MG63 (cell line): ENCODE measurements around the gene CHD9. TPM values are rescaled to one million over a fixed set of nuclear protein-coding genes. Genes with fewer than 3 reads are reported as not detected.
"Not testable (repeated sequence)": the region's sequence is repeated elsewhere in the genome, so short reads cannot be mapped to it uniquely, and the experiment has no call there.

Source experiments
- DNase-seq: peaks from one replicate; pipeline ENCODE4 v3.0.0-alpha.2; 2020
- H3K27me3 ChIP-seq: fragments of 250-450 bp; sonication (Bioruptor Pico); 2 replicates; pipeline ENCODE4 v1.5.1; 2020; ENCODE audit warnings: mild to moderate bottlenecking, moderate library complexity
- H3K36me3 ChIP-seq: fragments of 250-450 bp; sonication (Bioruptor Pico); 2 replicates; pipeline ENCODE4 v1.5.1; 2020; ENCODE audit warnings: mild to moderate bottlenecking, moderate library complexity
- H3K4me3 ChIP-seq: fragments of 250-450 bp; sonication (Bioruptor Pico); 2 replicates; pipeline ENCODE4 v1.5.1; 2020; ENCODE audit warnings: mild to moderate bottlenecking, moderate library complexity
- H3K9me3 ChIP-seq: fragments of 250-450 bp; sonication (Bioruptor Pico); 2 replicates; pipeline ENCODE4 v1.5.1; 2020; ENCODE audit warnings: mild to moderate bottlenecking, moderate library complexity
- total RNA-seq: library from RNA; depleted of rRNA; stranded (reverse); fragments of >200 nt; shearing (Covaris generic); gene quantifications from 2 replicates; pipeline ENCODE4 v1.2.3, GENCODE V29; 2014; ENCODE audit warnings: low replicate concordance; rRNA removed

CHD9 gene, protein sequence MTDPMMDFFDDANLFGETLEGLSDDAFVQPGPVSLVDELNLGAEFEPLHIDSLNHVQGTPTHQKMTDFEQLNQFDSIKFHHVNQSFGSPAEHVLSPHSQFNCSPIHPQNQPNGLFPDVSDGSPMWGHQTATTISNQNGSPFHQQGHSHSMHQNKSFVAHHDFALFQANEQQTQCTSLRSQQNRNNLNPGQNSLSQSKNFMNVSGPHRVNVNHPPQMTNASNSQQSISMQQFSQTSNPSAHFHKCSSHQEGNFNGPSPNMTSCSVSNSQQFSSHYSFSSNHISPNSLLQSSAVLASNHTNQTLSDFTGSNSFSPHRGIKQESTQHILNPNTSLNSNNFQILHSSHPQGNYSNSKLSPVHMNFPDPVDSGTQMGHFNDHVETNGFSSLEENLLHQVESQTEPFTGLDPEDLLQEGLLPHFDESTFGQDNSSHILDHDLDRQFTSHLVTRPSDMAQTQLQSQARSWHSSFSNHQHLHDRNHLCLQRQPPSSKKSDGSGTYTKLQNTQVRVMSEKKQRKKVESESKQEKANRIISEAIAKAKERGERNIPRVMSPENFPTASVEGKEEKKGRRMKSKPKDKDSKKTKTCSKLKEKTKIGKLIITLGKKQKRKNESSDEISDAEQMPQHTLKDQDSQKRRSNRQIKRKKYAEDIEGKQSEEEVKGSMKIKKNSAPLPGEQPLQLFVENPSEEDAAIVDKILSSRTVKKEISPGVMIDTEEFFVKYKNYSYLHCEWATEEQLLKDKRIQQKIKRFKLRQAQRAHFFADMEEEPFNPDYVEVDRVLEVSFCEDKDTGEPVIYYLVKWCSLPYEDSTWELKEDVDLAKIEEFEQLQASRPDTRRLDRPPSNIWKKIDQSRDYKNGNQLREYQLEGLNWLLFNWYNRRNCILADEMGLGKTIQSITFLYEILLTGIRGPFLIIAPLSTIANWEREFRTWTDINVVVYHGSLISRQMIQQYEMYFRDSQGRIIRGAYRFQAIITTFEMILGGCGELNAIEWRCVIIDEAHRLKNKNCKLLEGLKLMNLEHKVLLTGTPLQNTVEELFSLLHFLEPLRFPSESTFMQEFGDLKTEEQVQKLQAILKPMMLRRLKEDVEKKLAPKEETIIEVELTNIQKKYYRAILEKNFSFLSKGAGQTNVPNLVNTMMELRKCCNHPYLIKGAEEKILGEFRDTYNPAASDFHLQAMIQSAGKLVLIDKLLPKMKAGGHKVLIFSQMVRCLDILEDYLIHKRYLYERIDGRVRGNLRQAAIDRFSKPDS (N-terminal part only)
- 27.9 and 51.1 TPM in 2 replicates for total RNA-seq

DNA sequence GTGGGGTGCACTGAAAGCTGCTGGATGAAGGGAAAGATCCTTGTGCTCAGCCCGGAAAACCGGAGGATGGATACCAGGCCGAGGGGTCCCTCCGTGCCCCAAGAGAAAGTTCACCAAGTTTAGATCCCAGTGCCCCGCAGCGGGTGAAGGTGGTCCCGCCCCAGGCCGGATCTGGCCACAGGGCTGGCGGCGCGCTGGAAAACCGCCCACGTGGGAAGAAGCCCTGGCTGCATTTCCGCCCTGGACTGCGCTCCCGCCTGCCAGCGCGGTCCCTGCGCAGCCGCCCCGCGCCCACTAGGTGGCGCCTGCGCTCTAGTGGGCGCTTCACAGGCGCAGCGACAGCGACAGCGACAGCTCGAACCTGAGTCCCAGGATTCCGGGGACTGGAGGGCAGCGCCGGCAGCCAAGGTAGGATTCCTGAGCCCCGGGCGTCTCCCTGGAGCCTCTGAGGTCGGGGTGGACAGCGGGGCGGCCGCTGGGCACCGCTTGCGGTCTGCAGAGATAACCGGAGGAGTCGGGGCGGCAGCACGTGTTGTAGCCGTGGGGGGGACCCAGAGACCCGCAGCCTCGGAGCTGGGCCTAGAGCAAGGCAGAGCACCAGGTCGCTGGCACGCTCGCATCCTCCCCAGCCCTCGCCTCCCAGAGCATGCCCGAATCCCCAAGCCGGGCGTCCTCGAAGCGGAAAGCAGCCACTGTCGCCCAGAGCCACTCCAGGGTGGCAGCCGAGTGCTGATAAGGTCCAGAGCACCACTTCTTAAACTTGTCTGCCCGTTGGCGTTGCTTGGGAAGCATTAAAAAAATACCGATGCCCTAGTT lies at the start of gene CHD9:
Gene CHD9 (plus strand): TSS at position 322 of the 816 bp plus-strand sequence. CDS start 101,099 bp downstream, outside the sequence.
- Histone ChIP-seq H3K9me3 (no peaks in the 10 kb centered on the region), H3K36me3 (peaks cover 3% of the 10 kb centered on the region; the same call in 1 of the 2 replicates), H3K27me3 (no peaks in the 10 kb centered on the region), H3K4me3 (peak within 1 kb of the TSS; percentile 88)
- peak; percentile 94 for DNase-seq

DNA sequence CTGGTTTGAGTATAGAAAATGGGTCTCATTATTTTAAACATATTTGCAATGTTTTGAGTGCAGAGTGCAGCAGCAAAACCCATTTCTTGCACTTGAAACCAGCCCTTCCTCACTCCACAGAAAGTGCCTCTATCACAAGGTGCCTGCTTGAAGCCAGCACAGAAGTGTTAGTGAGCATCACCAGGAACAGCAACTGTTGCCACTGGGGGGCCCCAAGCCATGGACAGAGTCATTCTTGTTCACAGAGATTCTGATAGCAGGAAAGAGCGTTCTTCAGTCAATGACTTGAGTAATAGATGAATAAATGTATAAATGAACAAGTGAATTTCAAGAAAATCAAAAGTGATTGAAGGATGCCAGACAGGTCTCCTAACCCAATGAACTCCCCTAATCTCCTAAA lies 47.7 kb upstream of the CHD9 start:
- no peak for DNase-seq
- Histone ChIP-seq H3K36me3 (no peaks in the 10 kb centered on the region), H3K27me3 (peaks cover 30% of the 10 kb centered on the region), H3K9me3 (no peaks in the 10 kb centered on the region), H3K4me3 (no peak overlapping the region)

DNA sequence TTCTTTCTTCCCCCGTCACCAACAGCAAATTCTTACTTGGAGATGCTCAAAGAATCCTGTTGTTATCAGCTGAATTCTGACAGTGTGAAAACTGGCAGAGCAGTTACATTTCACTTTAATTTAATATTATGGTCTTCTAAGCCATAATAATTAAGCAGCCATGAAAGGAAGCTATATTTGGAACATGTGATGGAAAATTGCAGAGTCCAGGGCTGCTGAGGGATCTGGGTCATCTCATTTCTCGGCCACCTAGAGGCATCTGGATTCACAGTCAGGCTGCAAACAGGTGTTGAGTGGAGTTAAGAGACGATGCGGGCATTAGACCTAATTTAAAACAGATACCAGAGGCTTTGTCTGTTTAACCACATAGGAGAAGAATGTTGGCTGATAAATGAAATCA lies 40.5 kb upstream of the CHD9 start:
- Histone ChIP-seq H3K4me3 (no peak overlapping the region), H3K9me3 (no peaks in the 10 kb centered on the region), H3K27me3 (peaks cover 43% of the 10 kb centered on the region), H3K36me3 (no peaks in the 10 kb centered on the region)
- DNase-seq: no peak

DNA sequence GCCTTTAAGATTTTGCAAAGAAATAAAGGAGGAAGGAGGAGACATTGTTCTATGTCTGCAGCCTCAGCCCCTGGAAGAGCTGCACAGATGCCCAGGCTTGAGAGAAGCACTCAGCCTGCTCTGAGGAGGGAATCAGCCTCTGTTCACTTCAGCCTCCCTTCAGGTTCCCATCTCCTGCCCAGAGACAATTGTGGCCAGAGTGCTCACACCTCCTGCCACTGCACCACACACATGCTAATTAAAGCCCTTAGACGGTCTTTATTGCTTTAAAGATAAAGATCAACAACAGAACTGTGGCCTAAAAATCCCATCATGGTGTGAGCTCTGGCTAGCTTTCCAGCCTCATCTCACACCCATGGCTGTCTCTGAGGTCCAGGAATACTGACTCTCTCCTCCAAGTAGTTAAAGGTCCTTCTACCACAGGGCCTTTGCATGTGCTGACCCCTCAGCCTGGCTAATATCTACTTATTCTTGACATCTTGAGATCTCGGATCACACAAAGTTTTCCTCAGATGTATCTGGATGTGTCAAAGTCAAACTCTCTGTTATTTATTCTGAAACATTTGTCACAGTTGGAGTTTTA lies 35.9 kb upstream of the CHD9 start:
- DNase-seq: no peak
- H3K4me3 ChIP-seq: no peak overlapping the region
- no peaks in the 10 kb centered on the region for H3K36me3 ChIP-seq
- peaks cover 21% of the 10 kb centered on the region for H3K27me3 ChIP-seq
- H3K9me3 ChIP-seq: no peaks in the 10 kb centered on the region

DNA sequence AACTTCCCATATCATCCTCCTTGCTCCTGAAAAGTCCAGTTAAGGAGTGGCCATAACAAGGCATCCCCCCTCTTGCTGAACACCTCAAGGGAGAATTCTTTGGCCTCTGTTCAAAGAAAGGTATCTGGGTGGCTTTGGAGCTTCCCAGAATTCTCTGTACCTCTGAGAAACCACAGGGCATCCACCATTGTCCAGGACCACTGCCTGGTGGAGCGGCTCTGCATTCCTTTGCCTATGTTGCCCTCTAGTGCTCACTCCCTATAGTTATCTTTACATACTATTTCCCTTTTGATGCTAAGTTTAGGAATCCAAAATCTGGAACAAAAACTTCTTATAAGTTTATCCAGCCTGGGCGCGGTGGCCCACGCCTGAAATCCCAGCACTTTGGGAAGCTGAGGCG lies 32.4 kb upstream of the CHD9 start:
- no peaks in the 10 kb centered on the region for H3K9me3 ChIP-seq
- H3K36me3 ChIP-seq: no peaks in the 10 kb centered on the region
- H3K27me3 ChIP-seq: no peaks in the 10 kb centered on the region
- DNase-seq: peak; percentile 44
- no peak overlapping the region for H3K4me3 ChIP-seq

DNA sequence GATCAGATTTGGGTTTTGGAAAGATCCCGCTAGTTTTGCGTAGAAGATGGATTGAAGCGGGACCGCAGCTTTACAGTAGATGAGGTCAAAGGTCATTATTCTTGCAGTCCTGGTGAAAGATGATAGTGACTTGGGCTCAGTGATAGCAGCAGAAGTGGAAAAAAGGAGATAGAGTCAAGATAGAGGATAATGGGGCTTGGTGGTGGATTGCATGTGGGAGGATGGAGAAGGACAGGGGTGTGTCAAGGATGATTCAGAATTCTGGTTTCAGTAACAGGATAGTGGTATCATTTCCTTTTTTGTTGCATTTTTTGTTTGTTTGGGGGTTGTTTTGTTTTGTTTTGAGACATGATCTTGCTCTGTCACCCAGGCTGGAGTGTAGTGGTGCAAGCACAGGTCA lies 30.7 kb upstream of the CHD9 start:
- DNase-seq: no peak
- no peaks in the 10 kb centered on the region for H3K27me3 ChIP-seq
- H3K9me3 ChIP-seq: no peaks in the 10 kb centered on the region
- no peak overlapping the region for H3K4me3 ChIP-seq
- H3K36me3 ChIP-seq: no peaks in the 10 kb centered on the region

DNA sequence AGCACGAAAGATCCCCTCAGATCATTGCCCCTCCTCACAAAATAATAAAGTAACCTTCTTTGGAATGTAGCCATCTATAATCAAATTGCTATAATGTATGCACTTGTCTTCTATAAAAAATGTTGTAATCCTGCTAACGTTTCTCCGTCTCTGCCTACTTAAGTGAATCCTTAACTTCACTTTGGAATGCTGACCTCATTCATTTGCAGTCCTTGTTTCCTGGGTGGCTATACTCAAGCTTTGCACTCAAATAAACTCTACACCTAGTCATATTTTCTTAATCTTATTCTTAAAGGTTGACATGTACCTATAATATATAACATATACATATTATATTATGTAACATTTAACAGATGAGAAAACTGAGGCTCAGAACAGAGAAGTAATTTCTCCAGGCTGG lies 24.8 kb upstream of the CHD9 start:
- no peak overlapping the region for H3K4me3 ChIP-seq
- no peak for DNase-seq
- peaks cover 4% of the 10 kb centered on the region; the same call in 1 of the 2 replicates for H3K9me3 ChIP-seq
- H3K36me3 ChIP-seq: no peaks in the 10 kb centered on the region
- H3K27me3 ChIP-seq: peaks cover 6% of the 10 kb centered on the region; the same call in 1 of the 2 replicates

DNA sequence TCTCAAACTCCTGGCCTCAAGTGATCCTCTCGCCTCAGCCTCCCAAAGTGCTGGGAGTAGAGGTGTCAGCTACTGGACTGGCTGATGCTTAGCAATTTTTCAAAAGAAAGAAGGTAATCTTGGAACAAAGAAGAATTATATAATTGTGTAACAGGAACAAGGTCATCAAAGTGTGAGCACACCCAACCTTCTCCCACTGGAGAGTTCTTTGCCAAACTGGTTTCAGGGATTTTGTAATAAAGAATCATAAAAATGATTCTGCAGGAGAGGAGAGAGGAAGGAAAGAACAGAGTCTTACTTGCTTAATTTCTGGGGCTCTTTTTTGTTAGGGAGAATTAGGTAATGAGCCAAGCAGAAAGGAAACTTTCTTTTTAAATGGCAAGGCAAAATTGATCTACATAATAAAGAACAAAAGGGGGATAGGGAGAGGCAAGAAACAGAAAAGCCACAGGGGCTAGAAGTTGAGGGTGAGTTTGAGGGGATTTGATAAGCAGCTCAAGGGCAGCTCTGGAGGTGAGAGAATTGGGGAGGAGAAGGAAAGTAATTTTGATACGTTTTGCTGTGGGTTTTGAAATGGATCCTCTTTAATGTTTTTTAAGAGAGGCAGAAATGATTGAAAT lies 23.4 kb upstream of the CHD9 start:
- H3K27me3 ChIP-seq: peaks cover 6% of the 10 kb centered on the region; the same call in 1 of the 2 replicates
- peaks cover 4% of the 10 kb centered on the region; the same call in 1 of the 2 replicates for H3K9me3 ChIP-seq
- no peak overlapping the region for H3K4me3 ChIP-seq
- no peak for DNase-seq
- no peaks in the 10 kb centered on the region for H3K36me3 ChIP-seq

DNA sequence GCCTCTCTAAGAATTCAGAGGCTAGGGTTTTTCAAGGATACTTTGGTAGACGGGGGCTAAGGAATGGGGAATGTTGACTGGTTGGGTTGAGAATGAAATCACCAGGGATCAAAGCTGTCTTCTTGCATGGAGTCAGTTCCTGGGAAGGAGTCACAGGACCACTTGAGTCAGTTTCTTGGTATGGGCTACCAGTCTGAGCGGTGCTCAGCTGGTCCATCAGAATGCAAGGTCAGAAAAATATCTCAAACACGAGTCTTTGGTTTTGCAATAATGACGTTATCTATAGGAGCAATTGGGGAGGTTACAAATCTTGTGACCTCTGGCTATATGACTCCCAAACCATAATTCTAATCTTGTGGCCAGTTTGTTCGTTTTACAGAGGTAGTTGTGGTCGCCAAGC lies 20.5 kb upstream of the CHD9 start:
- peaks cover 4% of the 10 kb centered on the region; the same call in 1 of the 2 replicates for H3K9me3 ChIP-seq
- H3K4me3 ChIP-seq: no peak overlapping the region
- DNase-seq: no peak
- peaks cover 6% of the 10 kb centered on the region; the same call in 1 of the 2 replicates for H3K27me3 ChIP-seq
- H3K36me3 ChIP-seq: no peaks in the 10 kb centered on the region

DNA sequence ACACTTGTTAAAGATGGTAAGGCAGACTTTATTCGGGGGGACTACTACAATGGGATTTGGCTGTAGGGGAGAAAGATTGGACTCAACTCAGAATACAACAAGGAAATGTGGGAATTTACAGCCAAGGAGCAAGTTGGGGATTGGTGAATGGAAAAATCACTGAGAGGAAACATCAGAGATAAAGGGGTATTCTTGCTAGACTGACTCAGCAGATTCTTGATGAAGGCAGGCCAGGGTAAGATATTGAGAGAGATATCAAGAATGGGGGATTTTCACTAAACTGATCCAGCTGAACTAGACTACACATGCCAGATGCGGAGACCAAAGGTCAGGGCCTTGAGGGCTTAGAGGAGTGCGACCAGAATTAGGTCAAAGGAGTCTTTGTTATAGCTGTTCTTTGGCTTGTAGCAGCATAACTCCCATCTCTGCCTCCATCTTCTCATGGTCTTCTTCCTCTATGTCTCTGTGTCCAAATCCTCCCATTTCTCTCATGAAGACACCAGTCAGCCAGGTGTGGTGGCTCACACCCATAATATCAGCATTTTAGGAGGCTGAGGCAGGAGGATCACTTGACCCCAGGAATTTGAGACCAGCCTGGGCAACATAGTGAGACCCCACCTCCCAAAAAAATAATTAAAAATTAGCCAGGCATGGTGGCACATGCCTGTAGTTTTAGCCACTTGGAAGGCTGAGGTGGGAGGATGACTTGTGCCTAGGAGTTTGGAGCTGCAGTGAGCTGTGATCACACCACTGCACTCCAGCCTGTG lies 19.4 kb upstream of the CHD9 start:
- Histone ChIP-seq H3K4me3 (no peak overlapping the region), H3K36me3 (no peaks in the 10 kb centered on the region), H3K9me3 (peaks cover 4% of the 10 kb centered on the region; the same call in 1 of the 2 replicates), H3K27me3 (peaks cover 6% of the 10 kb centered on the region; the same call in 1 of the 2 replicates)
- DNase-seq: no peak

DNA sequence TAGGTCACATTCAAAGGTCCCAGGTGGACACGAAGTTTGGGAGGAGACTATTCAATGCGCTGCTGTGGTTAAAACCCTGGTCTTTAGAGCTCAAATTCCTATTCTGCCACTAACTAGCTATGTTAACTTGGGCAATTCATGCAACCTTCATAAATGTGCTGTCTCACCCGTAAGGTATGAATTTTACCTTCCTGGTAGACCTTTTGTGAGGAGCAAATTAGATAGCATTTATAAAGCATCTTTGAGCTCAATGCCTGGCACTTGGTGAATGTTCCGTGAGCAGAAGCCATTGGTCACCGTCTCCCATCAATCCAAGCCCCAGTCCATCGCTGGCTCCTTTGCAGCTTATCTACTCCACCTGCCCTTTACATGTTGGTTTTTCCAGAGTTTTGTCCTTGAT lies 18.7 kb upstream of the CHD9 start:
- Histone ChIP-seq H3K27me3 (0 out of 2 replicates have a peak, but pooled peaks cover 4% of the 10 kb centered on the region), H3K9me3 (peaks cover 4% of the 10 kb centered on the region; the same call in 1 of the 2 replicates), H3K4me3 (no peak overlapping the region), H3K36me3 (no peaks in the 10 kb centered on the region)
- DNase-seq: no peak

DNA sequence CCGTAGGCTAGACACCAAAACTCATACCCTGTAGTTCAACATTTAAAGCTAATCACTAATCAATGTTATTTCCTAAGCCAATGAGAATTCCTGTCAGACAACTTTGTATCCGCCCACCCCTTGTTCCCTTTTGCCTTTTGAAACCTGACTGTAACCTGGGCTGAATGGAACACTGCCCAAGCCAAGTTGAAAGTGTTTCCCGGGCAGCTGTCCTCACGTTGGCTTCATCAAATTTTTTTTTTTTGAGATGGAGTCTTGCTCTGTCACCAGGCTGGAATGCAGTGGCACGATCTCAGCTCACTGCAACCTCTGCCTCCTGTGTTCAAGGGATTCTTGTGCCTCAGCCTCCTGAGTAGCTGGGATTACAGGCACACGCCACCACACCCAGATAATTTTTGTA lies 18.1 kb upstream of the CHD9 start:
- not testable (repeated sequence) for H3K27me3 ChIP-seq, H3K9me3 ChIP-seq, DNase-seq, H3K4me3 ChIP-seq, H3K36me3 ChIP-seq

DNA sequence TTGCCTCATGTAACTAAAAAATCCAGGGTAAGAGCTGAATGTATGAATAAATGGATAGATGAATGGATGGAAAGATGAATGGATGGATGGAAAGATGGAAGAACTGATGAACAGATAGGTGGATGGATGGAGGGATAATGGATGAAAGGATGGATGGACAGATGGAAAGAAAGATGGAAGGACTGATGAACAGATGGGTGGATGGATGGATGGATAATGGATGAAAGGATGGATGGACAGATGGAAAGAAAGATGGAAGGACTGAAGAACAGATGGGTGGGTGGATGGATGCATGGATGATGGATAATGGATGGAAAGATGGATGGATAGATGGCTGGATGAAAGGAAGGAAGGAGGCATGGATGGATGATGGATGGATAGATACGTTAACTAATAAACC lies 14.0 kb upstream of the CHD9 start:
- H3K4me3 ChIP-seq: no peak overlapping the region
- DNase-seq: no peak
- H3K27me3 ChIP-seq: peaks cover 17% of the 10 kb centered on the region
- no peaks in the 10 kb centered on the region for H3K36me3 ChIP-seq
- no peaks in the 10 kb centered on the region for H3K9me3 ChIP-seq

DNA sequence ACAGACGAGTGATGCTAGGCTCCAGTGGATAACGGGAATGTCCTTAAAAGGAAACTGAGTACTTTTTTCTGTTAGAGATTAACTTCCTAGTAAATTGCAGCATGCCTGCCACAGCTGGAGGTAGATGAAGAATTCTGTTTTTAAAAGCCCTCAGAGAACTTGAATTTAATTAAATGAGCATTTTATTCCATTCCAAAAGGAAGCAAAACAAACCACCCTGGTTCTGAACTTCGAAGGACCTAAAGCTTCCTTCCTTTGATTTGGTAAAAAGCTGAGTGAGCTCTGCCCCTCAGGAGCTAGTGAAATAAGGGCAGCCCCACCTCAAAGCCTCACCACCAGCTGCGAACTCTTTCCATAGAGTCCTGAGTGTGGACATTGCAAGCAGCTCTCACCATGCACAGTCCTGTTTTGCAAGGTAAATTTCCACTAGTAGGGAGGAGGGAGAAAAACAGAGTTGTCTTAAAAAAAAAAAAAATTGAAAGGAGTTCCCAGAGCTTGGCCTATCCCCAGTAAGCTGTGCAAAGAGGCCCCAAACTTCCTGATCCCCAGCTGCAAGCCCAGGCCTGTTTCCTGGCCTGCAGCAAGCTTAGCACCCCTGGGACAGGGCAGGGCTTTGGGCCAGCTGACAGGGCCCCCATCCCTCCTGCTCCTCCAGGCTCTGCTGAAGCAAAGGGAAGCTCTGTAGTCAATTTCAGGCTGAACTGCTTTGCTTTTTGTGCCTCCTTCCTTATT lies 13.3 kb upstream of the CHD9 start:
- no peaks in the 10 kb centered on the region for H3K36me3 ChIP-seq
- H3K4me3 ChIP-seq: no peak overlapping the region
- H3K9me3 ChIP-seq: no peaks in the 10 kb centered on the region
- DNase-seq: no peak
- H3K27me3 ChIP-seq: peaks cover 17% of the 10 kb centered on the region
